A673 (cell line): ENCODE data around the gene BSCL2.

ENCODE experiments used
- CTCF ChIP-seq: fragments of 300-800, 200-600 bp; sonication (generic); conservative IDR thresholded peaks from 2 replicates; pipeline ENCODE4 v1.5.1; 2017; ENCODE audit warnings: low read depth, mild to moderate bottlenecking, antibody characterized with exemption, low read length, moderate library complexity, mixed read lengths
- EZH2 ChIP-seq: fragments of 200-600 bp; sonication (generic); IDR thresholded peaks from 2 replicates; pipeline ENCODE4 v1.6.1; 2017; ENCODE audit warnings: borderline replicate concordance, low read depth, mild to moderate bottlenecking, mixed read lengths, antibody characterized with exemption, low read length; ENCODE audit not compliant: poor library complexity, severe bottlenecking

GRCh38 chr11:62665599-62666258, 41.5 kb downstream of the BSCL2 start:
- no peak for TF ChIP-seq CTCF
- TF ChIP-seq EZH2, result no peak
